ENCODE data around the gene TOP2B.

TOP2B gene

DNA sequence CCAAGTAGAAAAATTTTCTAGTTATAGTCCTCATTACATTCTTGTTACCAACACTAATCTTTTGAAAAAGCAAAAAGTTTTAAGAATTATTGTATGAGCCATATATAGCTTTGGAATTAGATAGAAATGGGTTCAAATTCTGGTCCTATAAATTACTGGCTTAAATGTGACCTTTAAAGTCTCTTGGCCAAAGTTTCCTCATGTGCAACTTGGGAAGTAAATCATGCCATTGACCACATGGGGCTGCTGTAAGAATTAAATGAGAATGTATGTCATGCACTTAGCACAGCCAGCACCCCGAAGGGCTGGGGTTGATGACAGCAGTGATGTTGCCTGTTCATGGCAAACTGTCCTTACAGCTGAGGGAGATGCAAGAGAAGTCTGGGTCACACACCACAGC is 108.3 kb downstream of the TOP2B start:
- in situ Hi-C loops (cut with HindIII; ENCODE audit: low sequenced_read_pairs), result no loop called here
- no peak for DNase-seq (ENCODE audit: low read depth)
- TF ChIP-seq, protein P1, sequence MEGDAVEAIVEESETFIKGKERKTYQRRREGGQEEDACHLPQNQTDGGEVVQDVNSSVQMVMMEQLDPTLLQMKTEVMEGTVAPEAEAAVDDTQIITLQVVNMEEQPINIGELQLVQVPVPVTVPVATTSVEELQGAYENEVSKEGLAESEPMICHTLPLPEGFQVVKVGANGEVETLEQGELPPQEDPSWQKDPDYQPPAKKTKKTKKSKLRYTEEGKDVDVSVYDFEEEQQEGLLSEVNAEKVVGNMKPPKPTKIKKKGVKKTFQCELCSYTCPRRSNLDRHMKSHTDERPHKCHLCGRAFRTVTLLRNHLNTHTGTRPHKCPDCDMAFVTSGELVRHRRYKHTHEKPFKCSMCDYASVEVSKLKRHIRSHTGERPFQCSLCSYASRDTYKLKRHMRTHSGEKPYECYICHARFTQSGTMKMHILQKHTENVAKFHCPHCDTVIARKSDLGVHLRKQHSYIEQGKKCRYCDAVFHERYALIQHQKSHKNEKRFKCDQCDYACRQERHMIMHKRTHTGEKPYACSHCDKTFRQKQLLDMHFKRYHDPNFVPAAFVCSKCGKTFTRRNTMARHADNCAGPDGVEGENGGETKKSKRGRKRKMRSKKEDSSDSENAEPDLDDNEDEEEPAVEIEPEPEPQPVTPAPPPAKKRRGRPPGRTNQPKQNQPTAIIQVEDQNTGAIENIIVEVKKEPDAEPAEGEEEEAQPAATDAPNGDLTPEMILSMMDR (IDR thresholded peaks at IDR 0.05; ENCODE audit: low read depth, low read length, missing control alignments), result no peak
- no peak overlapping the region for H3K4me3 ChIP-seq (ENCODE audit: low read depth, low read length)

DNA sequence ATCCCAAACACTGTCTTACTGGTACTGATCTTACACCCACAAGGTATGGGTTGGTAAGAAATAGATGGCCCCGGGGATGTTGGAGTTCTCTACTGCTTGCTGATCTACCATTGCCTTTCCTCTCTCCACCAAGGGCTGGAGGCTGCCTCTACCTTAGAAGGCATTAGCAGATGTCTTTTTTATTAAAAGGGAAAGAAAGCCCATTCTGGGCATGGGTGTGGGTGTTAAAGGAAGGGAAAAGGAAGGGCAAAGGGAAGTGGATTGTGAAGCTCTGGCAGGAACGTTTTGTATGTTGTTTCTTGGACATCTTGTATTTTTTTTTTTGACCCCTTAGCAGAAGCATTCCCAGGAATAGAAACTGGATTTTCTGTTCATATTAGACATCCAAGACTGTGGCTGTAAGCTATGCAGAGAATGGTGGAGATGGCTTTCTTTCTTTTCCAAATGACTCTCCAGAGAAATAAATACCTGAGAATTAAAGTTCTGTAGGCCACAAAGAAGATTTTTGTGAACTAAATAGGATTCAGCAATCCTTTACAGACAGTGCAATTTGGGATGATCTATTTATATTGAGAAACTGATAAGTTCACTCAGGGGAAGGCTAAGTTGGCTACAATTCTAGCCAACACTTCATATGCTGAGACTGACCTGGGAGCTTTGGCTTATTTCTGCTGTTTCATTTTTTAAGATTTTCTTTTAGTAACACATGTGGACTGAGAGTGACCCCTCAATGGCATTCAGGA is 108.8 kb downstream of the TOP2B start:
- no peak overlapping the region for H3K4me3 ChIP-seq (ENCODE audit: low read depth, low read length)
- no peak for DNase-seq (ENCODE audit: low read depth)
- TF ChIP-seq, protein P1 (IDR thresholded peaks at IDR 0.05; ENCODE audit: low read depth, low read length, missing control alignments), result no peak
- in situ Hi-C loops (cut with HindIII; ENCODE audit: low sequenced_read_pairs), result no loop called here

DNA sequence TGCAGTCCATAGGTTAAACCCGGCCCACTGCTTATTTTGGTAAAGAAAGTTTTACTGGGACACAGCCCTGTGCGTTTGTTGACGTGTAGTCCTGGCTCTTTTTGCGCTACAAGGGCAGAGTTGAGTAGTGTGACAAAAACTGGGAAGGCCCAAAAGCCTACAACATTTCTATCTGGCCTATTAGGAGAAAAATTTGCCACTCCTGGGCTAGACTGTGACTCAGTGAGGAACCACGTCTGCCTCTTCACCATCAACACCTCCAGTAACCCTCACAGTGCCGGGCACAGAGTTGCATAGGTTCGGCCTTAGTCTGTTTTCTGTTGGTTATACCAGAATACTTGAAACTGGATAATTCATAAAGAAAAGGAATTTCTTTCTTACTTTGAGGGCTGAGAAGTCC is 110.3 kb downstream of the TOP2B start:
- no peak overlapping the region for H3K4me3 ChIP-seq (ENCODE audit: low read depth, low read length)
- TF ChIP-seq, protein P1 (IDR thresholded peaks at IDR 0.05; ENCODE audit: low read depth, low read length, missing control alignments), result no peak
- in situ Hi-C loops (cut with HindIII; ENCODE audit: low sequenced_read_pairs), result no loop called here
- no peak for DNase-seq (ENCODE audit: low read depth)

DNA sequence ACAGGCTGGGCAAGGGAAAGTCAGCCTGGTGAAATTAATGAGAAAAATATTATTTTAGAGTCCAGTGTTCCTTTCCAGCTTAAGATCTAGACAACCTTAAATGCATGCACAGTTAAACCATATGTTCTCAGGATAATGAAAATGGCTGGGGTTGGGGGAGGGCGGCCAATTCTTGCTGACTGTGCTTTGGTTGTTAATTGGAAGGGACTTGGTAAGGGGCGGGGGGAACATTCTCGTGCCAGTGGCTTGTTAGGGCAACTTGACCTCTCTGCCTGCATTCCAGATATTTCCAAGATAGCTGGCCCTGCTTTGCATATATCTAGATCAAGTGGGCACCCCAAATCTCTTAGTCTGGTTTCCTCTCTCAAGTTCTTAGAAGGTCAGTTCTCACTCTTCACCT is 112.5 kb downstream of the TOP2B start:
- in situ Hi-C loops (cut with HindIII; ENCODE audit: low sequenced_read_pairs), result no loop called here
- no peak for DNase-seq (ENCODE audit: low read depth)
- TF ChIP-seq, protein P1 (IDR thresholded peaks at IDR 0.05; ENCODE audit: low read depth, low read length, missing control alignments), result no peak
- H3K4me3 ChIP-seq (ENCODE audit: low read depth, low read length), result no peak overlapping the region

DNA sequence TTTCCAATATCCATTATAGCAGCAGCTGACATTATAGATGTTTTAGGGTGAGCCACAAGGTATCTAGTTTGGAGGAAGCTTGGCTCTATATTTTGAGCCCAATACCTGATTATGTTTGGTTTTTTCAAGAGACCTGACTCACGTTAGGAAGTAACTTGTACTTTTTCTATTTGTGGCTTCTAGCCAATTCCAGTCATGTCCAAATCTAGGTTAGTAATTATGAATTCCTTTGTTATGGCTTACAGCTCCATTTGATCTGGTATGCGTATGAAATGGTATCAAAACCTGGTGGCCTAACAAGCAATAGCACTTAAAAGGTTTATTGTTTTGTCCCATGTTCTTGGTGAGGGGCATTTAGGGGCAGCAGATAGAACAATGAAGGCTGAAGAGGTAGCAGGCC is 115.9 kb downstream of the TOP2B start:
- peak; percentile 33 for DNase-seq (ENCODE audit: low read depth)
- TF ChIP-seq, protein P1 (IDR thresholded peaks at IDR 0.05; ENCODE audit: low read depth, low read length, missing control alignments), result peak; percentile 4
- in situ Hi-C loops (cut with HindIII; ENCODE audit: low sequenced_read_pairs), result no loop called here
- no peak overlapping the region for H3K4me3 ChIP-seq (ENCODE audit: low read depth, low read length)

DNA sequence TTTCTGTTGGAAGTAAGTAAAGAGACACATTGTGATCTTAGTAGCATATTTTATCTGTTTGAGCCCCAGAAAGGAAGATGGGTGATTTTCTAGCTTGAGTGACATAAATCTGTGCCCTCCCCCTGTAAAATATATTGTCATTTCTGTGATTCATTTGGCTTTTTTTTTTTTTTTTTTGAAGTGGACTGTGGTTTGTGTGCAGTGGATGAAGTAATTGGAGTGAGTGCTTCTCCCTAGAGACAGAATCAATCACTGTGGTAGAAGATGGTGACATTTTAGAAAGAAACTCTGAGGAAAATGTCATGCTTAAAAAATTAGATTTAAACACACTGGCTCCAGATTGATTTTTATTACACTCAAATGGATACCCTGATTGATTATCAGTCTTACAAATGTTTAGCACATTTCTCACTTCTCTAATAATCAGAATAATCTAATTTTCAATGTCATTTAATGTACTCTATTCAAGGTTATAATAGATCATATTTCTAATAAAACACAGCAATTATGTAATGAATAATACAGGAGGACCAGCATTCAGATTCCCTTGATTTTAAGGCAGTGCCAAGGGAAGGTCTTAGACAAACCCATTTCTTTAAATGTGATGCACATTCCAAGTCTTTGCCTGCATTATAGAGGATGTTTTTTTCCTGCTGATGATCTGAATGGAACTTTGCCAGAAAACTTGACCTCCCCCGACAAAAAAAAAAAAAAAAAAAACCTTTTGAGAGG is 116.6 kb downstream of the TOP2B start:
- TF ChIP-seq, protein P1 (IDR thresholded peaks at IDR 0.05; ENCODE audit: low read depth, low read length, missing control alignments), result no peak
- no peak for DNase-seq (ENCODE audit: low read depth)
- H3K4me3 ChIP-seq (ENCODE audit: low read depth, low read length), result no peak overlapping the region
- in situ Hi-C loops (cut with HindIII; ENCODE audit: low sequenced_read_pairs), result no loop called here
